ENCODE results near the gene AP2B1. TPM values are rescaled to one million over a fixed set of nuclear protein-coding genes. Genes with fewer than 3 reads are reported as not detected.
A peak's percentile ranks its signal among the peaks of the same experiment; 100 is the strongest.

The AP2B1 gene
- total and polyA plus RNA-seq, 7 donors: 43.2 to 86.4 (median 53.1) TPM

DNA sequence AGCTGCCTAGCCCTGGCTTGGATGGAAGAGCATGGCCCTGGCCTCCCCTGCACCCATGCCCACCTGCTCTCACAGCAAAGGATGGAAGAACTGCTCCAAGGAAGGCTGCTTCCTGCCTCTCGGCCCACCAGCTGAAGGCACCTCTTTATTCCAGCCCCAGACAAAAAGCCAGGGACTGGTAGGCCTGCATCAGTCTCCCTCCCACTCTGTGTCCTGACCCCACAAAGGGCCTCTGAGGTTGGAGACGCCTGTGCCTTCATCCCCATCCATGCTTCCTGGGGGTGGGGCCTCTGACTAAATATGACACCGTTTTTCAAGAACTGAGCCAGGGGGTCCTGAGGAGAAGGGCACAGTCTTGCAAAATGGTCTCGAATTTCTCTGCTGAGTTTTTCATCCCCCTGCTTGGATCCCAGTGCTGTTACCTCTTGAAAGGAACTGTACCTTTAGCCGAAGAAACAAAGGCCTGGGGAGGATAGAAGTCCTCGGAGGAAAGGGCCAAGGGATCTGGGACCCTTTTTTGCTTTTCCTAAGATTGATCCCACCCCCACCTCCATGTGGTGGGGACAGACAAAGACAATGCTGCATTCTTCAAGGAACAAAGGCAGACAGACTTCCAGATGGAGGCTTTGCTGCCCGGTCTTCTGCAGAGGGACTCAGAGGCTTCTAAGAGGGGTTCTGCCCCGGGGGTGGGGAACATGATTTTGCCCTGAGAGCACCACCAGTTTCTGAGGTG, 178.8 kb downstream of the AP2B1 start:
- TF ChIP-seq, protein P1, sequence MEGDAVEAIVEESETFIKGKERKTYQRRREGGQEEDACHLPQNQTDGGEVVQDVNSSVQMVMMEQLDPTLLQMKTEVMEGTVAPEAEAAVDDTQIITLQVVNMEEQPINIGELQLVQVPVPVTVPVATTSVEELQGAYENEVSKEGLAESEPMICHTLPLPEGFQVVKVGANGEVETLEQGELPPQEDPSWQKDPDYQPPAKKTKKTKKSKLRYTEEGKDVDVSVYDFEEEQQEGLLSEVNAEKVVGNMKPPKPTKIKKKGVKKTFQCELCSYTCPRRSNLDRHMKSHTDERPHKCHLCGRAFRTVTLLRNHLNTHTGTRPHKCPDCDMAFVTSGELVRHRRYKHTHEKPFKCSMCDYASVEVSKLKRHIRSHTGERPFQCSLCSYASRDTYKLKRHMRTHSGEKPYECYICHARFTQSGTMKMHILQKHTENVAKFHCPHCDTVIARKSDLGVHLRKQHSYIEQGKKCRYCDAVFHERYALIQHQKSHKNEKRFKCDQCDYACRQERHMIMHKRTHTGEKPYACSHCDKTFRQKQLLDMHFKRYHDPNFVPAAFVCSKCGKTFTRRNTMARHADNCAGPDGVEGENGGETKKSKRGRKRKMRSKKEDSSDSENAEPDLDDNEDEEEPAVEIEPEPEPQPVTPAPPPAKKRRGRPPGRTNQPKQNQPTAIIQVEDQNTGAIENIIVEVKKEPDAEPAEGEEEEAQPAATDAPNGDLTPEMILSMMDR (IDR thresholded peaks at IDR 0.05): no peak
- no peak for TF ChIP-seq POLR2A (IDR thresholded peaks at IDR 0.05)
- no peak for TF ChIP-seq EP300 (IDR thresholded peaks at IDR 0.05)
- no peak for TF ChIP-seq POLR2AphosphoS5 (IDR thresholded peaks at IDR 0.05)
- H3K27ac ChIP-seq: peak overlapping the region in 1 of 4 donors; percentile 77
- H3K36me3 ChIP-seq: no peaks in the 10 kb centered on the region
- intact Hi-C loops (cut with DNase I): no loop called here
- H3K27me3 ChIP-seq: no peaks in the 10 kb centered on the region
- H3K4me1 ChIP-seq: peaks cover 0 to 39% (median 24%) of the 10 kb centered on the region in 4 donors
- no peaks in the 10 kb centered on the region for H3K9me3 ChIP-seq
- H3K4me3 ChIP-seq: no peak overlapping the region
- WGBS, 2 donors: 82 to 86% methylated on average over 8 of the region's 8 CpGs
- DNase-seq: no peak

DNA sequence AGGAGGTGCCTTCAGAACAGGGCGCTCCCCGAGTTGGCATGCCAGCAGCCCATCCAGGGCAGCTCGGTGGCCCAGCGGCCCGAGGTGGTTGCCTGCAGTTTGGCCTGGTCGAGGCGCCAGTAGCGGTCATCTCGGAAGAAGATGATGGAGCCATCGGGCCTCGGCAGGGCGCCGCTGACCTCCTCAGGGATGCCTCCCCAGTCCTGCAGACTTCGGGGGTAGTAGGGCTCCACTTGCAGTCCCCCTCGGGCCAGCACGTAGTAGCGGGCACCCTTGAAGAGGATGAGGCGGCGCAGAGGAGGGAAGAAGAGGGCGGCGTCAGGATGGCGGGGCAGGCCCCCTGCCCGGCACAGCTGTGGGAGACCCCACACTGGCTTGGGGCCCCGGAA, 179.4 kb downstream of the AP2B1 start:
- no peak for DNase-seq
- no peak overlapping the region for H3K4me3 ChIP-seq
- no peak overlapping the region for H3K27ac ChIP-seq
- WGBS, 2 donors: 94 to 95% methylated on average over 24 of the region's 24 CpGs
- H3K27me3 ChIP-seq: no peaks in the 10 kb centered on the region
- TF ChIP-seq, protein P1 (IDR thresholded peaks at IDR 0.05): no peak
- H3K36me3 ChIP-seq: no peaks in the 10 kb centered on the region
- intact Hi-C loops (cut with DNase I): no loop called here
- peaks cover 0 to 39% (median 24%) of the 10 kb centered on the region in 4 donors for H3K4me1 ChIP-seq
- no peaks in the 10 kb centered on the region for H3K9me3 ChIP-seq

DNA sequence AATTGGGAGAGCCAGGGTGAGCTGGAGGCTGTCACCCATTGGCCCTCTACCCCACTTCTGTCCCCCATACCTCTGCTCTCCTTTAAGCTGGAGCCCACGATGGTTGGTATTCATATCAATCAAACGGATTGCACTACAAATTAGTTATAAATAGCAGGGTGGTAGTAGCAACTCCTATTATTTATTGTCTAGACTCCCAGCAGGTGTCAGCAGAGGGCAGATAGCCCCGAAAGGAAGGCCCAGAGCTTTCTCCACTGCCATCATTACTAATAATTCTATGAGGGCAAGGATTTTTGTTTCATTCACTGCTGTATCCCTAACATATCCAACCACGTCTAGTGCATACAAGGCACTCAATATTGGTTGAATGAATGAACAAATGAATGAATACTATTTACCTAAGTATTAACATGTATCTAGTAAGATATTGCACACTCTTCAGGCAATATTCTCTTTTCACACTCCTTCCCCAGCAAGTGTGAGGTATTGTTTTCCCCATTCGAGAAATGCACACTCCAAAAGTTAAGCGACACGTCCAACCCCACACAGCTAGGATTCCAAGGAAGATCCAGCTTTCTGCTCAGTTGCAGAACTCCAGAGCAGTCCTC, 179.9 kb downstream of the AP2B1 start:
- Histone ChIP-seq H3K9me3 (no peaks in the 10 kb centered on the region), H3K27ac (no peak overlapping the region), H3K4me1 (peaks cover 0 to 39% (median 24%) of the 10 kb centered on the region in 4 donors), H3K36me3 (no peaks in the 10 kb centered on the region), H3K4me3 (no peak overlapping the region), H3K27me3 (no peaks in the 10 kb centered on the region)
- TF ChIP-seq, protein P1 (IDR thresholded peaks at IDR 0.05): peak; percentile 34 to 62 (median 50)
- TF ChIP-seq POLR2A (IDR thresholded peaks at IDR 0.05): no peak
- DNase-seq: no peak
- 50 to 59% methylated on average over 7 of the region's 7 CpGs for WGBS, 2 donors
- intact Hi-C loops (cut with DNase I): no loop called here

DNA sequence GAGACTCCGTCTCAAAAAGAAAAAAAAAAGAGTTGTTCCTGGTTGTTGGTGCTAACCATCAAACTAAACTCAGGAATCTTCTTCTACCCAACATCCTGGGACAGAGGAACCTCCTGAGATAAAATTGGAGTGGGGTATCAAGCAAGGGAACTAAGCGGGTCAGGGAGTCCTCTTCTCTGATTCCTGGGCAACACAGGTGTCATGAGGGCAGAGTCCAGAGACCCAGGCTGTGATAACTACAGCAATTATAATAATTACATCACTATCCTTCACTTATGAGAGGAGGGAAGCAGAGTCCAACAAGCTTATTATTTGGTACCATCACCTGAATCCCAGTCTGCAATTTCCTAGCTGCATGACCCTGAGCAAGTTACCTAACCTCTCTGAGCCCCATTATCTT, 181.7 kb downstream of the AP2B1 start:
- TF ChIP-seq POLR2A (IDR thresholded peaks at IDR 0.05): no peak
- TF ChIP-seq POLR2AphosphoS5 (IDR thresholded peaks at IDR 0.05): no peak
- TF ChIP-seq EP300 (IDR thresholded peaks at IDR 0.05): no peak
- TF ChIP-seq, protein P1 (IDR thresholded peaks at IDR 0.05): no peak
- 64 to 91% methylated on average over 2 of the region's 2 CpGs for WGBS, 2 donors
- Histone ChIP-seq H3K9me3 (no peaks in the 10 kb centered on the region), H3K27me3 (no peaks in the 10 kb centered on the region), H3K4me1 (peaks cover 0 to 52% (median 31%) of the 10 kb centered on the region in 4 donors), H3K4me3 (no peak overlapping the region), H3K27ac (no peak overlapping the region), H3K36me3 (no peaks in the 10 kb centered on the region)
- no peak for DNase-seq
- intact Hi-C loops (cut with DNase I): no loop called here

Data from sigmoid colon (tissue), 7 donors.